HT1080 (cell line): Measurements from ENCODE around the gene JMJD6. TPM values are rescaled to one million over a fixed set of nuclear protein-coding genes. Genes with fewer than 3 reads are reported as not detected.
"Not testable (repeated sequence)": the region's sequence is repeated elsewhere in the genome, so short reads cannot be mapped to it uniquely, and the experiment has no call there.

ENCODE experiments used
- DNase-seq: peaks from one replicate; pipeline ENCODE4 v3.0.0-alpha.2; 2015; ENCODE audit warnings: low read depth
- total RNA-seq: library from RNA; depleted of rRNA; stranded (reverse); fragments of >200 nt; shearing (Covaris generic); gene quantifications from 2 replicates; pipeline ENCODE4 v1.2.3, GENCODE V29; 2014

Gene JMJD6
- total RNA-seq, 1 experiment from 2014 or later, result 27.9 TPM

DNA sequence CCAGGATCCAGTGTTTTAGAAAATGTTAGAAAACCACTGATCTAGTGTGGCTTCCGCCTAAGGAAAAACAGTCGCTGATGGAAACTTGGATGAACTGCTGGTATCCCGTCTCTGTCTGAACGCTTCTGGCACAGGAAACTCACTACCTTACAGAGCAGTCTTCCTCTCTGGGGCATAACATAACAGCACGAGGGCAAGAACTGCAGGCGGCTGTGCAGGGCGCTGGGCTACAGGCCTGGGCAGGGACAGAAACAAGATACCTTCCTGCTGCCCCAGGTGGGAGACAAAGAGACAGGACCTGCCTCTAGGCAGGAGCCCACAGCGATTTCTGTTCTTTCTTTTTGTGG, 26.2 kb downstream of the JMJD6 start:
- DNase-seq, result no peak

DNA sequence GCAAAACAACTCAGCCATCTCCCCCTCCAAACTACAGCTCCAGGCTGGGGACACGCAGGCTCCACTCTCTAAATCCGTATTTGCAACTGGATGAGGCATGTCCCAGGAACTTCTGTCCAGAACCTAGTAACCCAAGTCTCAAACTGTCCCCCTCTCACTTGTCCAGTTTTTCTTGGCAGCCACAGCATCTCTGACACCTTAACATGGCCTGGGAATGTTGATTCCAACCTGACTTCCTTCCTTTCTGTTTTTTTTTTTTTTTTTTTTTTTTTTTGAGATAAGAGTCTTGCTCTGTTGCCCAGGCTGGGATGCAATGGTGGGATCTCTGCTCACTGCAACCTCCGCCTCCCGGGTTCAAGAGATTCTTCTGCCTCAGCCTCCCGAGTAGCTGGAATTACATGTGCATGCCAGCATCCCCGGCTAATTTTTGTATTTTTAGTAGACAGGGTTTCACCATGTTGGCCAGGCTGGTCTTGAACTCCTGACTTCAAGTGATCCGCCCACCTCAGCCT, 27.9 kb downstream of the JMJD6 start:
- DNase-seq, result not testable (repeated sequence)

DNA sequence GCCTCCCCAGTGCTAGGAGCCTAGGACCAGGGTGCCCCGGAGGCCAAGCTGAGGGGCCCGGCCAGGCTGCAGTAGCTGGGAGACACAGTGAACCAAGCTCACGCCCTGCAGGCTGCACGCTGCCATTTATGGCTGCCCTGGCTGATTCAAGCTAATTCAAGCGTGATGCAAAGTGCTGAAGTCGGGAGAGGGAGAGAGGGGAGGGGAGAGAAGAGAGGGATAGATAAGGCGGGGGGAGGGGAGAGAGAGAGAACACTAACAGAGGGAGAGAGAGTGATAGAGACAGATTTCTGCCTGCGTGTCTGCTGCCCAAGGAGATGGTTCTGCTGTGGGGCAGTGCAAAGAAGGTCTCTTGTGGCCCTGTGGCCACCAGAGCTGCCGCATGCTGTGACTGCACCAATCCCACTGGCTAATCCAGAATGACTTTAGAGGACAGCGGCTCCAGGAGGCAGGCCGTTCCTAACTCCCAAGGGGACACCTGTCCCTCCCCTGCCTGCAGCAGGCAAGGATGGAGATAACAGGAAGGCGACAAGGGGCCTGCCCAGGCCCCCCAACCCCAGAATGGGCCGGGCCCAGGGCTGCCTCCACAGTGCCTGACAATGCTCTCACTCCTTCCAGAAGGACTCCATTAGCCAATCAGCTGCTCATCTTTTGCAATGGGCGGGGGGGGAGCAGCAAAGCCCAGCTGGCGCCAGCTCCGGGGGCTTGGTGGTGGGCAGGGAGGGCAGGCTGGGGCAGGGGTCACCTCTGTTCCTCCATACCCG, 28.5 kb downstream of the JMJD6 start:
- DNase-seq, result no peak

DNA sequence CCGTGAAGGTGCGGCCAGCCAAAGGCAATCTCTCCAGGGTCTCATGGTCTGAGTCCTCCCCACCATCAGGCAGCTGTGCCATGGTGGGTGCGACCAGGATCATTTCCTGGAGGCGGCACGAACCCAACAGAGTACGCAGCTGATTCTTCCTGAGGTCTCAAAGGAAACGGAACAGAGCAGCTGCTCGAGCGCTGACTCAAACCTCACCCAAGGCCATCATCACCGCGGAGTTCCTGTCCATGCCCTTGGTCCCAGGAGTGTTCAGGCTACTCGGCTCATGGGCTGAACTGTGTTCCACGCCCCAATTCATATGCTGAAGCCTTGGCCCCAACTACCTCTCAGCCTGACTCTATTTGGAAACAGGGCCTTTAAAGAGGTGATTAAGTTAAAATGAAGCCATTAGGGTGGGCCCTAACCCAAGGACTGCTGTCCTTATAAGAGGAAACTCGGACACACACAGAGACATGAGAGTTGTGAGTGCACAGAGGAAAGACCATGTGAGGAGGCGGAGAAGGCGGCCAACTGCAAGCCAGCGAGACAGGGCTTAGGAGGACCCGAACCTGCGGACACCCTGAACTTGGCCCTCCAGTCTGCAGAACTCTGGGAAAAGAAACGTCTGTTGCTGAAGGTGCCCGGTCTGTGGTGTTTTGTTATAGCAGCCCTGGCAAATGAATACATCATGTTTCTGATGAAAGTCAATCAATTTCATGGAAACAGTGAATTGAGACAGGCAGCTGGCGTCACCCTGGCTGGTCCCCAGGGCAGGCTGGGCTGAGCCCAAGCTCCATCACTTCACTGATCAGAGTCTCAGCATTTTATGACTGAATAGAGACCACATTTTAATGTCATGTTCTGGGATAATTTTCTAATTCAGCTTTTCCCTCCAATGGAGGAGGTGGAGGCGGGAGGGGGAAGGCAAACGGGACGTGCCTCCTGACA, 29.4 kb downstream of the JMJD6 start:
- DNase-seq, result peak; percentile 91

DNA sequence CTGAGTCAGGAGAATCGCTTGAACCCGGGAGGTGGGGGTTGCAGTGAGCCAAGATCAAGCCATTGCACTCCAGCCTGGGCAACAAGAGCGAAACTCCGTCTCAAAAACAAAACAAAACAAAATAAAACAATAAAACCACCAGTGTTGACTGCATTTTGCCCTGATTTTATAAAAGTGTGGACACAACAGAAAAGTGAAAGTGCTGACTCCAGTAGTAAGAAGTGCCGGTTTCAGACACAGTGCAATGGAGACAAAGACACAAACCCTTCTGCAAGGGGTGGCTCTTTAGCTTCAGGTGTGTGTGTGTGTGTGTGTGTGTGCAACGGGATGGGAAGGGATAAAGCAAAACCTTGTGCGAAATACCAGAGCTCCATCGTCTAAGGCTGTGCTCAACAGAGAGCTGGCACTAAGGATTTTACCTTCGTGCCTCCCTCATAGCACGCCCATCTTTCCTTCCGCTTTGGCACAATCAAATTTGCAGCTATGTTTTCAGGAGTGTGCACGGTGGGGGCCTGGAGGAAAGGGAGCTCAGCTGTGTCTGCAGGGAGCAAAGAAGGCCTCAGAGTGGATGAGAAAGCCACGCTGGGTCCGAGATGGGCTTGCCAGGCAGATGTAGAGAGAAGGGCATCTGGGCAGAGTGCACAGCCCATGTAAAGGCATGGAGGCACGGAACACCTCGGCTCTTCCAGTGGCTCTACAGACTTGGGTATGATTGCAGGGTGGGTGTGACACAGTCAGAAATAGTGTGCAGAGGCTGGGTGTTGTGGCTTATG, 31.2 kb downstream of the JMJD6 start:
- DNase-seq, result no peak

DNA sequence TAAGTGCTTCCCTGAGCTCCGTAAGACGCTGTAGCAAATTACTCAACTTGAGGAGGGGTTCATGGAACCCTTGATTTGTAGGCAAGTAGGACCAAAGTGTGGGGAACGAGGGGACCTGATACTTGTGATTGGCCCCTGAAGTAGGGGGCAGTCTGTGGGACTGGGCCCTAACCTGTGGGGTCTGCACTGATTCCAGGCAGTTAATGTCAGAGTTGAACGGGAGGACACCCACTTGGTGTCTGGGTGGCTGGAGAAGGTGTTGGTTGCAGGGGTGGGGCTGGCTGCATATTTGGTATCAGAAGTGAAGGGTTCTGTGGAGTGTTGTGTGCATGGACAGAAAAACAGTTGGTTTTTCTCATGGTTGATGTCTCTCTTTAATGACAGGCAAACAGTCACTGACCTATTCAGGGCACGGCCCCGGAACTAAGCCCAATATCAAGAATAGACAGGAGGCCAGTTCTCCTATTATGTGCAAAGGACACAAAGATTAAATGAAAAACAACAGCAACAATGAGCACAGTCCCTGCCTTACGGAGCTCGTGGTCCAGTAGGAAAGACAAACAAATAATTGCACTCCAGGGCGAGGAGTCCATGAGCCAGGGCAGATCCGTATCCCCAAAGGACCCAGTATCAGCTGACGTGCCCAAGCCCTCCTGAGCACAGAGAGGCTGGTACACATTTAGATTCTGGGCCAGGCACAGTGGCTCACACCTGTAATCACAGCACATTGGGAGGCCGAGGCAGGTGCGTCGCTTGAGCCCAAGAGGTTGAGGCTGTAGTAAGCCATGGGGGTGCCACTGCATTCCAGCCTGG, 34.8 kb downstream of the JMJD6 start:
- no peak for DNase-seq

DNA sequence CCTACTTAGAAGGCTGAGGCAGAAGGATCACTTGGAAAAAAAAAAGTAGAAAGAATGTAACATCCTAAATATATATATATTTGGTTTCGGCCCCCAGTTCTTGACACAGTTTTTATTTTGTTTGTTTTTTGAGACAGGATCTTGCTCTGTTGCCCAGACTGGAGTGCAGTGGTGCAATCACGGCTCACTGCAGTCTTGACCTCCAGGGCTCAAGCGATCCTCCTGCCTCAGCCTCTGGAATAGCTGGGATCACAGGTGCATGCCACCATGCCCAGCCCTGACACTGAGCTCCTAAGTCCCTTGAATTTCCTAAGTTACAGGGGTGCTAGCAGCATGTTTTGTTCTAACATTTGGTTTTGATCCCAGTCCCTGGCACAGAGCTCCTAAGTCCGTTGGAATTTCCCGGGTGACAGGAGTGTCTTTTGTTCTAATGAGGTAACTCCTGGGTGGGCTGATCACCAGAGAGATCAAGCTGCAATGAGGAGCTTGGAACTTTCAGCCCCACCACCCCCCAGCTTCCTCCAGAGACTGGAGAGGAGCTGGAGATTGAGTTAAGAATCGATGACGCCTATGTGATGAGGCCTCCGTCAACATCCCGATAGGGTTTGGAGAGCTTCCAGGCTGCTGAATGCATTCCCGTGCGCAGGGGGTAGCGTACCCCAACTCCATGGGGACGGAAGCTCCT, 35.7 kb downstream of the JMJD6 start:
- no peak for DNase-seq

DNA sequence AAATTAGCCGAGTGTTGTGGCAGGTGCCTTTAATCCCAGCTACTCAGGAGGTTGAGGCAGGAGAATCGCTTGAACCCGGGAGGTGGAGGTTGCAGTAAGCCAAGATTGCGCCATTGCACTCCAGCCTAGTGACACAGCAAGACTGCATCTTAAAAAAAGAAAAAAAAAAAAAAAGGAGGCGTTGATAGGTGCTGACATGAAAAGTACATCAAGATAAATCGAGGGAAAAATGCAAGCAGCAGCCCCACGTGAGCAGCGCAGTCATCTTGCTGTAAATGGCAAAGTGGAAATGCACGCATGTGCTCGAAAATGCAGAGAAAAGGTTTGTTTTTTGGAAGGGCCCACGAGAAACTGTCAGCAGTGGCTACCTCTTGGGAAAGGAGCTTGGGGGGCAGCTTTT, 36.5 kb downstream of the JMJD6 start:
- DNase-seq, result no peak

DNA sequence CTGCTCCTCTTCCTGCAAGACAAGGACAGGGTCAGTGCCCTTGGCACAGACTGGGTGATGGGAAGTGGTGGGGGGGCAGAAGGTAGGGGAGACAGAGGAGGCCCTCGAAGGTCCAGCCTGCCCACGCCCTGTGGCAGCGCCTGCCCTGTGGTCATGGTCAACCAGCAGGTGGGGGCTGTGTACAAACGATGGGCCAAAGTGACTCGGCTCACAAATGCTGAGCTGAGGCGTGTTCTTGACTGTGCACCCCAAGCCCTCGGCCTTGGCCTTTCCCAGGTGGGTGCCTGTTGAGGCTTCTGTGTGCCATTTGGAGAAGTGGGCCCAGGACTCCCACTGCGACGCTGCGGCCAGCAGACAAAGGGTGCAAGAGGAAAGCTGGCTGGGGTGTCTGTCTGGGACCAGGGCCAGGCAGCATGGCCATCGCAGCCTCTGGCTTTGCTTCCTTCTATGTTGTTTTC, 38.2 kb downstream of the JMJD6 start:
- peak; percentile 30 for DNase-seq

DNA sequence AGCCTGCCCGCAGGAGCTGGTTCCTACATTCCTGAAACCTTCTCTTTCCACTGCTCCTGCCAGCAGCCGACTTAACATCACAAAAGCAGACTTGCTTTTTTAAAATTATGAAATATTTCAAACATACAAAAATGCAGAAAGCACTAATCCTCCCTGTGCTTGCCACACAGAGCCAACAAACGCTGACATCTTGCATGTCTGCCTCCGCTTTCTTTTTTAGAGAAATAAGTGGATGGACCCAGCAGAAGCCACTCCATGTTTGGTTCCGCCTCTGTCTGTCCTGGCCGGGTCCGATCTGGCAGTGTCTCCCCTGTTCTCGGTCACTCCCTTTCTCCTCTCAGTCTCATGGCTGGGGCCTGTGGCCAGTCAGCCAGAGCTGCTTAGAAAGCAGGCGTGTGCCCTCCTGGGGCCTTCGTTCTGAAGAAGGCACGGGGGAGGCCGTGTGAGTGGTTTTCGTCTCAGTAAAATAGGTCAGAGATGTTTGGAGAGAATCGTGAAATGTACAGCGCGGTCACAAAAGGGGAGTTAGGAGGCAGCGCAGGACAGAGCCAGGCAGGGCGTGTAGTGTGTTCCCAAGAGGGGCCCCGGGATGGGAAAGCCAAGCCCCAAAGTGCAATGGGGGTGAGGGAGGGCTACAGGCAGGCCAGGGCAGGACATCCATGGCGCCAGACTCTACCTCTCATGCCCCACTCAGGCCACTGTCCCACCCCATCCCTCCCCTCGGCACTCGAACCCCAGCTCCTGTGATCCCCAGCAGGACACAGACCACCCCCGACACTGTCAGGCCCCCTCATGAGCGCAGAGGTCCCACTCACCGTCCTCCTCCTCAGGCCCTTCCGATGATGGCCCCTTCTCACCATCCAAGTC, 38.9 kb downstream of the JMJD6 start:
- DNase-seq, result no peak

DNA sequence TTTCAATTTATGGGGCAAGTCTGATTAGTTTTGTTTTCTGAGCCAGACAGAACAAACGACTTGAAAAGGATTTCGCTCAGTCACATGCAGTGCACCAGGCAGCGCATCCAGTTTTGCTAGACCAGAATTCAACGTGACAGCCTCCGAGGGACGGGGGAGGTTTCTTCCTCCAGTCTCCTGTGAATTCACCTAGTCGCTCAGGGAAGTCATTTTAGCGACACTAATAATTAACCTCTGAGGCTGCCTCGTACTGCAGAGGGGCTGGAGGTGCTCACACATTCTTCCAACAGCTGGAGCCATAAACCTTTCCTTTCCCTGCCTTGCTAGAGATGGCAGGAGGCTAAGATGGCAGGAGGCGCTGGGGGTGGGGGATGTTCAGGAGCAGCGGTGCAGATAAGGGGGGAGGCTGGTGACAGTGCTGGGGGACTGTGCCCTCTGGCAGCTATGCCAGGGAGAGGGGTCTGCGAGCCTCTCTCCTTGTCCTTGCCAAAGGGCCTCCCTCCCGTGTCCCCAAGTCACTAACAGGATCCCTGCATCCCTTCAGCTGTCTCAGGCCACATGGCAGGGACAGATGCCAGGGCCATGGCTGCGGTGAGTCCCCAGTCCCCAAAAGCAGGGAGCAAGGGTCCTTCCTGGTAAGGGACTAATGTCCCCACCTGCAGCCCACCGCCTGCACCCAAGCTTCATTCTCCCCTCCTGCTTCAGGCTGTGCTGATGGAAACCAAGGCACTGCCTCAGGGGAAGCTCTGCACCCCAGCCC, 39.7 kb downstream of the JMJD6 start:
- DNase-seq, result no peak

DNA sequence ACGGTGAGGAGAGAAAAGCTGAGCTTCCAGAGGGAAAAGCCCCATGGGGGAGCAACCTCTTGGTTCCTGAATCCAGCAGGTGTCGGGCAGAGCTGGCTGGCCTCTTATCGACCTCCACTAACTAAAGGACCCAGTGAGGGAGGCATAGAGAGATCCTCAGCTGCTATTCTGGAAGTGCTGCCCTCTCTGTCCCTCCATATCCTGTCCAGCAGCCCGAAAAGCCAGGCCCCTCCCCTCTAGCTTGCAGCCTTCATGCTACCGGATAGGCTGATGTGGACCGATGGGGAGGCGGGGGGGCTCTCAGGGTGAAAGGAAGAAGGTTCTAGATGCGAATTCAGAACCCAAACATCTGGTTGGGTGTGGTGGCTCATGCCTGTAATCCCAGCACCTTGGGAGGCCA, 40.6 kb downstream of the JMJD6 start:
- no peak for DNase-seq

DNA sequence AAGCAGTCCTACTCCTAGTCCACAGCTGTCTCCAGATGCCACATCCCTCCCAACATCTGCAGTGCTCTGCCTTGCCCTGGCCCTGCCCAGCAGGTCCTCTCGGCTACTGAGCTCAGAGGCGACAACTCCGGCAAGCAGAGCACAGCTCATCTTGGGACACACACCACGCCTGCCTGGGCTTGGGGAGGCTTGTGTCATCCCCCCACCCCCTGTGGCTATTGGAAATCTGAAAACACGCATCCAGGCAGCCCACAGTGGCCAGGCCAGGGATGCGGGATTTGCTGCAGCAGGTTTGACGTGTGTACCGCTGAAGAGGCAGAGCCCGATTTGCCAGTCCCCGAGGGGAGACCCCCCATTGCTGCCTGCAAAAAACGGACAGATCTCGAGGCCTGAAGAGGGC, 41.0 kb downstream of the JMJD6 start:
- DNase-seq, result no peak

DNA sequence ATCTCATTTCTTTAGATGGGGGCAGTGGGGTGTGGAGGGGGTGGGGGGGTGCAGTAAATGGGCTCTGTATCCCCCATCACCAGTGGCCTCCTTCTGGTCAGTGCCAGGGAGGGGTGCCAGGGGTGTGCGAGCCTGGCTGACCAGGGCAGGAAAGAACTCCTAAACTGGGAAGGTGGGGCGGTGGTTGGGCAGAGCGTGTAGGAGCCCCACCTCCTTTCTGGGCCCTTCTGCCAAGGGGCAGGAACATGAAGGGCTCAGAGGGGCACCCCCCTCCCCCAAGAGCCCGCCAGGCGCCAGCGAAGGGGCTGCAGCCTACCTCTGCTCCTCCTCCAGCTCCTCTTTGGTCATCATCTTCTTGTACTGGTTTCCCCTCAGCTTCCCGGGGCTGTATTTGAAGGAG, 41.6 kb downstream of the JMJD6 start:
- DNase-seq, result no peak

DNA sequence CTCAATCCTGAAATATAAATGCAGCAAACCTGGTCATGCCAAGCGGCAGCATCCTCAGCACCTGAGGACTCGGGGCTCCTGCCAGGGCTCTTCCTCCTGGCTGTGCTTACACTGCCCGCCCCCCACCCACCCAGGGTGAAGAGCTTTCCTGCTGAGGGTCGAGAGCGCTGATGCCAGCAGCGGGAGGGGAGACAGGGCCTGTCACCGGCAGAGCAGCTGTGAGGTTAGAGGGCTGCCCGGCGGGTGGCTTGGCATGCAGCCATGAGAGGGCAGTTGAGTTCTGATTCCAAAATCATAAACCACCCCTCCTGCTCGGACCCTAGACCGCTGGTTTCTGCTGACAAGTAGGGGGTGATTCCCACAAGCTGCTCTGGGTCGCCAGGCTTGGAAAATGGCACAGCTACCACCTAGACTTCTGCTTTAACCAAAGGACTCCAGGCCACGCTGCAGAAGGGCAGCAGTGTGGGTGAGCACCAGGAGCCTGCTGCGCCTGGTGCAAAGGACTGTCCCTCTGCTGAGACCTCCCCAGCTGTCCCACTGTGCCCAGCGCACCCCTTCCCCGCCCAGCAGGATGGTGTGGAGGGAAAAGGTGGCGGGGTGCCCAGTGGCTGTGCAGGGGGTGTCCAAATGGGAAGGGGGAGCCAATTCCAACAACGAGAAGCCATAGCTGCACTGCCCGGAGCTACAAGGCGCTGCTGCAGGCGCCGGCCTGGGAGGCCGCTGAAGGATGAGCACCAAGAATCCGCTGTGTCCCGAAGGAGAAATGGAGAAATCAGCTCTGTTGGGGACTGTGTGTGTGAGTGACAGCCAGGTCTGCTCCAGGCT, 42.3 kb downstream of the JMJD6 start:
- no peak for DNase-seq

DNA sequence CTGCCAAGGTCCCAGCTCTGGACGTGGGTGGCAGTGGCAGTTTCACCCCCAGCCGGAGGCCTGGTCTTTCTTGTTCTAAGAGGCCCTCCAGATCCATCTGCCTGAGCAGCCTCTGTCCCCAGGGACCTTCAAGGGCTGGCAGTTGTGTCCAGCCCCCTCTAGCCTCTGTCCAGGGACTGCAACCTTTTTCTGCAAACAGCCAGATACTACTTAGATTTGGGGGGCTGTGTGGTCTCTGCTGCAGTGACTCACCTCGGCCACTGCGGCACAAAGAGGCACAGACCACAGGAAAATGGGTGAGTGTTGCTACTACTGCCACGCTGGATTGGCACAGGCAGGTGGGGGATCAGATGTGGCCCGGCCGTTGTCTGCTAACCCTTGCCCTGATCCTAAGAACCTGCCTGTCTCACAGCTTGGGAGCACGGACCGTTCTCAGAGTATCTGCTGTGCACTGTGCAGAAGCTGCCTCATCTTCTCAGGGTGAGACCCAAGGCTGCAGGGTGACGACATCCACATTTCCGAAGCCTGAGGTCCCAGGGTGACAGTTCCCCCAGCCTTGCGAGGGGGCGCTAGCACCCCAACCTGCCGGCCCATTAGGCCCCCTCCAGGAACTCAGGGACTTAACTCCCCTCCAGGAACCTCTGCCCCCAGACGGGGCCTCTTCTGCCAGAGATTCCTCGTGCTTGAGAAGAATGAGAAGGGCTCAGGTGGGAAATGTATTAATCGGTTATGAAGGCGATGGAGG, 43.2 kb downstream of the JMJD6 start:
- DNase-seq, result no peak

DNA sequence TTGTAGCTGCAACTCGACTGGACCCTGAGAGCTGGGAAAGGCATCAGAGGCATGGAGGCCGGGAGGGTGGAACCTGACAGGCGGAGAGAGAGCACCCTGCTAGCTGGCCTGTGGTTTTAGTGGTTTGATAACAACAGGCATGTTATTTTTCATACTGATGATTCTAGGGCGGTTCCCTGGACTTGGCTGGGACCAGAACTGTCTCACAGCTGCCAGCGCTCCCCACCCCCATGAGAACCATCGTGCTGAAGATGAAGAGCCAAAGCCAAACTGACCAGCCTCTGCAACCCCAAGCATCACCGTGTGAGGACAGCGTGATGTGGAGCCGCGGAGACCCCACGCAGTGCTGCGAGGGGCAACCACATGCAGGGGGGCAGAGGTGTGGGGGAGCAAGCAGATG, 44.1 kb downstream of the JMJD6 start:
- DNase-seq, result no peak
